ENCODE data around the gene ZNF500. TPM values are rescaled to one million over a fixed set of nuclear protein-coding genes. Genes with fewer than 3 reads are reported as not detected.

ZNF500 gene
- total RNA-seq, 1 experiment from 2014 or later, result 23.6 TPM

GRCh38 chr16:4783951-4784336 is 17.0 kb upstream of the ZNF500 start:
- H3K27me3 Mint-ChIP-seq (ENCODE audit: unreplicated experiment), result no peaks in the 10 kb centered on the region
- CTCF ChIA-PET, result no interaction called here
- TF ChIP-seq CTCF (IDR thresholded peaks at IDR 0.05; ENCODE audit: unreplicated experiment), result no peak
- no peaks in the 10 kb centered on the region for H3K9me3 Mint-ChIP-seq (ENCODE audit: low read depth, unreplicated experiment)
- peaks cover 15% of the 10 kb centered on the region for H3K4me1 Mint-ChIP-seq (ENCODE audit: low read depth, unreplicated experiment)
- no peak for DNase-seq
- H3K27ac Mint-ChIP-seq (ENCODE audit: unreplicated experiment), result no peak overlapping the region
- intact Hi-C loops (cut with micrococcal nuclease; ENCODE audit: unreplicated experiment), result no loop called here
- H3K4me3 Mint-ChIP-seq (ENCODE audit: low read depth, unreplicated experiment), result no peak overlapping the region
- H3K36me3 Mint-ChIP-seq (ENCODE audit: insufficient read depth, unreplicated experiment), result no peaks in the 10 kb centered on the region
- BruUV-seq (replicated peaks), result no TSS peak

GRCh38 chr16:4783251-4783950 is 16.4 kb upstream of the ZNF500 start:
- H3K36me3 Mint-ChIP-seq (ENCODE audit: insufficient read depth, unreplicated experiment), result no peaks in the 10 kb centered on the region
- BruUV-seq (replicated peaks), result no TSS peak

GRCh38 chr16:4780235-4780634 is 13.3 kb upstream of the ZNF500 start:
- no peak for DNase-seq
- no TSS peak for BruUV-seq (replicated peaks)
- CTCF ChIA-PET, result interaction anchor here (0.6 to 1.1 kb wide), 2 partner anchors 12 to 15 kb away, joined by 3 to 8 read pairs; partner anchors contain the start of gene SMIM22
- Mint-ChIP-seq H3K36me3 (ENCODE audit: insufficient read depth, unreplicated experiment) (no peaks in the 10 kb centered on the region), H3K27ac (ENCODE audit: unreplicated experiment) (no peak overlapping the region), H3K27me3 (ENCODE audit: unreplicated experiment) (no peaks in the 10 kb centered on the region), H3K4me1 (ENCODE audit: low read depth, unreplicated experiment) (no peaks in the 10 kb centered on the region), H3K9me3 (ENCODE audit: low read depth, unreplicated experiment) (no peaks in the 10 kb centered on the region), H3K4me3 (ENCODE audit: low read depth, unreplicated experiment) (no peak overlapping the region)
- no peak for TF ChIP-seq CTCF (IDR thresholded peaks at IDR 0.05; ENCODE audit: unreplicated experiment)
- intact Hi-C loops (cut with micrococcal nuclease; ENCODE audit: unreplicated experiment), result no loop called here

More at GRCh38 chr16:4783251-4783950, 16.4 kb upstream of the ZNF500 start:
- no peak for DNase-seq
- H3K4me3 Mint-ChIP-seq (ENCODE audit: low read depth, unreplicated experiment), result no peak overlapping the region
- no peaks in the 10 kb centered on the region for H3K9me3 Mint-ChIP-seq (ENCODE audit: low read depth, unreplicated experiment)
- intact Hi-C loops (cut with micrococcal nuclease; ENCODE audit: unreplicated experiment), result no loop called here
- no peaks in the 10 kb centered on the region for H3K27me3 Mint-ChIP-seq (ENCODE audit: unreplicated experiment)
- H3K4me1 Mint-ChIP-seq (ENCODE audit: low read depth, unreplicated experiment), result peaks cover 9% of the 10 kb centered on the region
- CTCF ChIA-PET, result no interaction called here
- TF ChIP-seq CTCF (IDR thresholded peaks at IDR 0.05; ENCODE audit: unreplicated experiment), result no peak
- no peak overlapping the region for H3K27ac Mint-ChIP-seq (ENCODE audit: unreplicated experiment)

DNA sequence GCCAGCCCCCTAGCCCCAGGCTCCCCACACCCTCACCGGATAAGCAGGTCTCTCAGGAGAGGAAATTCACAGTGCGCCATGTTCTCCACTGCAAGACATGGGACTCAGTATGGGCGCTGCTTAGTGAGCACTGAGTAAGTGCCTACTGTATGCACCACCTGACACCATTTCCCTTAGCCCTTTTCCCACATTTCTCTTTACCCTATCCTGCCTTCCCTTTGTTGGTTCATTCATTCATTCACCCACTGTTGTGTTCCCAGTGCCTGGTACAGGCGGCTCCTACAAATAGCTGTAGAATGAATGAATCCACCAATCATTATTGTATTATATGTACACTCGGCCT is 11.1 kb upstream of the ZNF500 start:
- CTCF ChIA-PET, result no interaction called here
- Mint-ChIP-seq H3K27ac (ENCODE audit: unreplicated experiment) (no peak overlapping the region), H3K9me3 (ENCODE audit: low read depth, unreplicated experiment) (no peaks in the 10 kb centered on the region), H3K4me3 (ENCODE audit: low read depth, unreplicated experiment) (no peak overlapping the region), H3K4me1 (ENCODE audit: low read depth, unreplicated experiment) (no peaks in the 10 kb centered on the region), H3K27me3 (ENCODE audit: unreplicated experiment) (no peaks in the 10 kb centered on the region), H3K36me3 (ENCODE audit: insufficient read depth, unreplicated experiment) (no peaks in the 10 kb centered on the region)
- BruUV-seq (replicated peaks), result no TSS peak
- no peak for TF ChIP-seq CTCF (IDR thresholded peaks at IDR 0.05; ENCODE audit: unreplicated experiment)
- intact Hi-C loops (cut with micrococcal nuclease; ENCODE audit: unreplicated experiment), result no loop called here
- no peak for DNase-seq
